HEK293 (cell line): ENCODE measurements around the gene ACP7.

ENCODE experiments used
- CTCF ChIA-PET: fragments of 350-600 bp; formaldehyde crosslinking; extraction: SDS; loops from one replicate; lab custom pipeline; 2021; ENCODE audit warnings: antibody characterized with exemption; lab: Yijun Ruan, JAX
- POLR2A ChIA-PET: fragments of 300-600 bp; formaldehyde crosslinking; extraction: SDS; loops from one replicate; lab custom pipeline; 2020; ENCODE audit warnings: antibody characterized with exemption, inconsistent platforms; lab: Yijun Ruan, JAX
- H3K27ac ChIP-seq: fragments of 200-500 bp; sonication (Bioruptor generic); 2 replicates; pipeline ENCODE4 v1.5.1; 2014; ENCODE audit warnings: low read depth, low read length, control low read depth, inconsistent platforms; ENCODE audit errors: extremely low read depth
- H3K36me3 ChIP-seq, 2 experiments: fragments of 200-500 bp in 1 of 2; sonication (Bioruptor generic) in 1 of 2; 1 replicate in 1 of 2; 2 replicates in 1 of 2; pipeline ENCODE4 v1.5.1; 2014 to 2017; ENCODE audit warnings: inconsistent platforms in 2 of 2, low read length in 2 of 2; ENCODE audit not compliant: control insufficient read depth in 2 of 2, insufficient read depth in 1 of 2
- H3K4me1 ChIP-seq: fragments of 200-500 bp; sonication (Bioruptor generic); 2 replicates; pipeline ENCODE4 v1.5.1; 2014; ENCODE audit warnings: mild to moderate bottlenecking, low read length, inconsistent platforms; ENCODE audit not compliant: control insufficient read depth, insufficient read depth
- H3K4me3 ChIP-seq: 2 replicates; pipeline ENCODE4 v1.5.1; 2011; ENCODE audit warnings: low read depth, mild to moderate bottlenecking, control low read depth, low read length, moderate library complexity
- H3K9me3 ChIP-seq: fragments of 200-500 bp; sonication (Bioruptor generic); 2 replicates; pipeline ENCODE4 v1.5.1; 2014; ENCODE audit warnings: low read depth, low read length, inconsistent platforms; ENCODE audit not compliant: control insufficient read depth, insufficient read depth
- BCL11A ChIP-seq: fragments of 450-650 bp; formaldehyde crosslinking; IDR thresholded peaks from 2 replicates; pipeline ENCODE4 v1.5.1; 2016; ENCODE audit warnings: low read depth, missing biosample characterization, missing genetic modification characterization
- BCL6B ChIP-seq: fragments of 450-650 bp; formaldehyde crosslinking; IDR thresholded peaks from 2 replicates; pipeline ENCODE4 v1.5.1; 2017; ENCODE audit warnings: missing biosample characterization, missing genetic modification characterization
- EGR2 ChIP-seq: fragments of 450-650 bp; formaldehyde crosslinking; IDR thresholded peaks from 2 replicates; pipeline ENCODE4 v1.5.1; 2016; ENCODE audit warnings: low read depth, missing biosample characterization, missing genetic modification characterization
- GLI2 ChIP-seq: fragments of 450-650 bp; formaldehyde crosslinking; IDR thresholded peaks from 2 replicates; pipeline ENCODE4; 2017; ENCODE audit warnings: missing biosample characterization, missing genetic modification characterization, low read depth, borderline replicate concordance
- GLIS2 ChIP-seq: fragments of 450-650 bp; formaldehyde crosslinking; IDR thresholded peaks from 2 replicates; pipeline ENCODE4 v1.5.1; 2016; ENCODE audit warnings: missing biosample characterization, missing genetic modification characterization
- KLF17 ChIP-seq: fragments of 450-650 bp; formaldehyde crosslinking; IDR thresholded peaks from 2 replicates; pipeline ENCODE4 v1.5.1; 2016; ENCODE audit warnings: missing biosample characterization, missing genetic modification characterization
- PRDM1 ChIP-seq: fragments of 450-650 bp; formaldehyde crosslinking; IDR thresholded peaks from 2 replicates; pipeline ENCODE4; 2016; ENCODE audit warnings: missing biosample characterization, missing genetic modification characterization
- SCRT1 ChIP-seq: fragments of 450-650 bp; formaldehyde crosslinking; IDR thresholded peaks from 2 replicates; pipeline ENCODE4 v1.5.1; 2016; ENCODE audit warnings: missing biosample characterization, missing genetic modification characterization, borderline replicate concordance
- SCRT2 ChIP-seq: fragments of 450-650 bp; formaldehyde crosslinking; IDR thresholded peaks from 2 replicates; pipeline ENCODE4 v1.5.1; 2016; ENCODE audit warnings: missing biosample characterization, missing genetic modification characterization
- ZBTB17 ChIP-seq: fragments of 450-650 bp; formaldehyde crosslinking; IDR thresholded peaks from 2 replicates; pipeline ENCODE4 v1.5.1; 2016; ENCODE audit warnings: missing biosample characterization, missing genetic modification characterization
- ZBTB20 ChIP-seq: fragments of 450-650 bp; formaldehyde crosslinking; IDR thresholded peaks from 2 replicates; pipeline ENCODE4 v1.5.1; 2016; ENCODE audit warnings: missing biosample characterization, missing genetic modification characterization
- ZBTB48 ChIP-seq: fragments of 450-650 bp; formaldehyde crosslinking; IDR thresholded peaks from 2 replicates; pipeline ENCODE4 v1.5.1; 2016; ENCODE audit warnings: missing biosample characterization, missing genetic modification characterization
- ZFHX2 ChIP-seq: fragments of 450-650 bp; formaldehyde crosslinking; conservative IDR thresholded peaks from 2 replicates; pipeline ENCODE4 v1.5.1; 2016; ENCODE audit warnings: missing biosample characterization, missing genetic modification characterization
- ZFP37 ChIP-seq: fragments of 450-650 bp; formaldehyde crosslinking; IDR thresholded peaks from 2 replicates; pipeline ENCODE4 v1.5.1; 2016; ENCODE audit warnings: missing biosample characterization, missing genetic modification characterization
- ZIC2 ChIP-seq: fragments of 450-650 bp; formaldehyde crosslinking; IDR thresholded peaks from 2 replicates; pipeline ENCODE4 v1.5.1; 2016; ENCODE audit warnings: missing biosample characterization, missing genetic modification characterization
- ZNF138 ChIP-seq: fragments of 450-650 bp; formaldehyde crosslinking; IDR thresholded peaks from 2 replicates; pipeline ENCODE4 v1.5.1; 2016; ENCODE audit warnings: missing biosample characterization, missing genetic modification characterization, borderline replicate concordance
- ZNF146 ChIP-seq: fragments of 450-650 bp; formaldehyde crosslinking; IDR thresholded peaks from 2 replicates; pipeline ENCODE4 v1.5.1; 2016; ENCODE audit warnings: missing biosample characterization, missing genetic modification characterization
- ZNF24 ChIP-seq: fragments of 450-650 bp; formaldehyde crosslinking; IDR thresholded peaks from 2 replicates; pipeline ENCODE4 v1.5.1; 2016; ENCODE audit warnings: missing biosample characterization, missing genetic modification characterization
- ZNF366 ChIP-seq: fragments of 450-650 bp; formaldehyde crosslinking; conservative IDR thresholded peaks from 2 replicates; pipeline ENCODE4 v1.5.1; 2016; ENCODE audit warnings: missing biosample characterization, missing genetic modification characterization
- ZNF404 ChIP-seq: fragments of 450-650 bp; formaldehyde crosslinking; IDR thresholded peaks from 2 replicates; pipeline ENCODE4 v1.5.1; 2017; ENCODE audit warnings: missing biosample characterization, missing genetic modification characterization
- ZNF555 ChIP-seq: fragments of 450-650 bp; formaldehyde crosslinking; conservative IDR thresholded peaks from 2 replicates; pipeline ENCODE4 v1.5.1; 2017; ENCODE audit warnings: missing biosample characterization, mild to moderate bottlenecking, missing genetic modification characterization, inconsistent platforms
- ZNF560 ChIP-seq: fragments of 450-650 bp; formaldehyde crosslinking; IDR thresholded peaks from 2 replicates; pipeline ENCODE4 v1.5.1; 2017; ENCODE audit warnings: missing biosample characterization, missing genetic modification characterization, borderline replicate concordance
- ZNF600 ChIP-seq: fragments of 450-650 bp; formaldehyde crosslinking; IDR thresholded peaks from 2 replicates; pipeline ENCODE4 v1.5.1; 2016; ENCODE audit warnings: missing biosample characterization, missing genetic modification characterization
- ZNF639 ChIP-seq: fragments of 450-650 bp; formaldehyde crosslinking; IDR thresholded peaks from 2 replicates; pipeline ENCODE4 v1.5.1; 2016; ENCODE audit warnings: missing biosample characterization, missing genetic modification characterization
- ZSCAN5A ChIP-seq: fragments of 450-650 bp; formaldehyde crosslinking; IDR thresholded peaks from 2 replicates; pipeline ENCODE4 v1.5.1; 2016; ENCODE audit warnings: missing biosample characterization, missing genetic modification characterization

ACP7 gene

GRCh38 chr19:39144290-39145071 is 60.3 kb downstream of the ACP7 start:
- Histone ChIP-seq H3K36me3 (peaks cover 6 to 19% of the 10 kb centered on the region in 2 experiments; a peak in 2 of 3 replicates), H3K4me1 (peaks cover 17% of the 10 kb centered on the region), H3K4me3 (no peak overlapping the region), H3K27ac (peak overlapping the region; percentile 24; the same call in 1 of the 2 replicates), H3K9me3 (peaks cover 7% of the 10 kb centered on the region)
- ChIA-PET POLR2A (no interaction called here), CTCF (interaction anchor here (1.0 to 1.1 kb wide), 3 partner anchors 22 to 54 kb away, joined by 3 to 4 read pairs (median 3); no protein-coding TSS in a partner anchor)
- TF ChIP-seq ZBTB17 (tag by site-specific recombination) (peak; percentile 50), EGR2 (no peak), ZBTB48 (tag by site-specific recombination) (0 out of 2 replicates have a peak, but pooled peaks have one; percentile 30), ZNF24 (tag by site-specific recombination) (no peak), SCRT2 (tag by site-specific recombination) (peak; percentile 97), PRDM1 (tag by site-specific recombination) (peak; percentile 64), ZNF639 (tag by site-specific recombination) (no peak), ZNF600 (tag by site-specific recombination) (peak; percentile 94), SCRT1 (tag by site-specific recombination) (peak; percentile 79), BCL6B (tag by site-specific recombination) (0 out of 2 replicates have a peak, but pooled peaks have one; percentile 4), ZNF146 (tag by site-specific recombination) (no peak)

GRCh38 chr19:39145180-39145953 is 61.2 kb downstream of the ACP7 start:
- H3K9me3 ChIP-seq, result peaks cover 7% of the 10 kb centered on the region
- peaks cover 6 to 19% of the 10 kb centered on the region in 2 experiments; a peak in 2 of 3 replicates for H3K36me3 ChIP-seq
- ChIA-PET POLR2A (interaction anchor here (0.6 kb wide), 2 partner anchors 16 to 689 kb away, joined by 4 read pairs; no protein-coding TSS in a partner anchor), CTCF (interaction anchor here (1.0 to 1.3 kb wide), 3 partner anchors 23 to 42 kb away, joined by 3 read pairs; no protein-coding TSS in a partner anchor)
- no peak overlapping the region for H3K4me3 ChIP-seq
- TF ChIP-seq EGR2 (peak; percentile 69), GLIS2 (tag by site-specific recombination) (peak; percentile 46), ZFHX2 (peak; percentile 74), ZIC2 (peak; percentile 47), ZBTB20 (no peak; the same call in 1 of the 2 replicates), ZNF555 (tag by site-specific recombination) (no peak)
- H3K4me1 ChIP-seq, result peaks cover 12% of the 10 kb centered on the region
- H3K27ac ChIP-seq, result peak overlapping the region; percentile 24; the same call in 1 of the 2 replicates

- peaks cover 7% of the 10 kb centered on the region for H3K9me3 ChIP-seq
- H3K4me1 ChIP-seq, result peaks cover 9% of the 10 kb centered on the region
- peaks cover 6 to 19% of the 10 kb centered on the region in 2 experiments; a peak in 2 of 3 replicates for H3K36me3 ChIP-seq
- H3K27ac ChIP-seq, result no peak overlapping the region
- POLR2A ChIA-PET, result interaction anchor here (0.6 kb wide), 2 partner anchors 16 to 688 kb away, joined by 4 read pairs; no protein-coding TSS in a partner anchor
- no peak overlapping the region for H3K4me3 ChIP-seq
- CTCF ChIA-PET, result interaction anchor here (0.6 to 1.3 kb wide), 3 partner anchors 23 to 407 kb away, joined by 3 read pairs; no protein-coding TSS in a partner anchor
- TF ChIP-seq ZNF404 (tag by site-specific recombination) (no peak), ZNF366 (tag by site-specific recombination) (no peak), ZNF138 (tag by site-specific recombination) (no peak), ZSCAN5A (tag by site-specific recombination) (no peak), GLI2 (no peak), BCL11A (no peak), ZFP37 (tag by site-specific recombination) (no peak), KLF17 (tag by site-specific recombination) (no peak), ZNF560 (tag by site-specific recombination) (no peak)
Observed at GRCh38 chr19:39146091-39146490, 61.9 kb downstream of the ACP7 start.
